Fibroblast of skin of left quadriceps (primary cell): ENCODE data around the gene CBX1.

ENCODE experiments used
- DNase-seq, 2 experiments: peaks; one replicate each; pipeline ENCODE4 v3.0.0-alpha.2; 2013; ENCODE audit warnings: low read depth in 2 of 2

CBX1 gene

GRCh38 chr17:48026502-48027321 lies 74.6 kb downstream of the CBX1 start:
- peak in 1 of 2 experiments; percentile 57 for DNase-seq

DNA sequence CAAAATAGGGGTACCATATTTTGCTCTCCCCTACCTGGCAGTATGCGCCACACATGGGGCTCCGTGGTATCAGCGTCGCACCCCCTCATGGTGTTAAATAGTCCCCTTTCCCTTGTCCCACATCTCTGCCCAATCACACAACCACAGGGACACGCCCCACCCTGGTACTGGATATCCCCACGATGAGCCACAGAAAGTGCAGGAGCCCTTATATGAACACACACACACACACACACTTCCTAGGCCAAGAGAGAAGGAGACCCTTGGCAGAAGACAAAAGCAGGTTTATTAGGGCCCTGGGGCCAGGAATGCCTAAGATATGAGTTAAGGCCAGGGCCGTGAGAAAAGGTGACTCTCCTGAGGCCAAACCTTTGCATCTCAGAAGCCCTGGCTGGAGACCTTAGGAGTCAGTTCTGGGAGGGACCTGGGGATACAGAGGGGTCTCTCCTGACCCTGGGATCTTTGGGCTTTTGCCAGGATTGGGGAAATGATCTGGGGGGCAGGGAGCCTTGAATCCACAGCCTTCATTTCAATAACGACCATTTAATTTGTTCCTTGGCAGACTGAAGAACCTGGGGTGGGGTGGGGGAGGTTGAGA lies 75.3 kb downstream of the CBX1 start:
- DNase-seq: no peak

GRCh38 chr17:48025040-48025903 lies 76.0 kb downstream of the CBX1 start:
- peak; percentile 86 to 88 for DNase-seq

GRCh38 chr17:48024149-48025039 lies 76.9 kb downstream of the CBX1 start:
- DNase-seq: no peak

- DNase-seq: no peak
Measured at GRCh38 chr17:48023400-48024148, 77.7 kb downstream of the CBX1 start.

GRCh38 chr17:48022901-48023300 lies 78.4 kb downstream of the CBX1 start:
- no peak for DNase-seq

- DNase-seq: no peak
Measured at GRCh38 chr17:48021934-48022333, 79.3 kb downstream of the CBX1 start.
